HG03521 (cell line): ENCODE results near the gene WNT1.

ENCODE experiments used
- ATAC-seq: cut with Tn5 transposase; IDR thresholded peaks from one replicate; pipeline ENCODE4 v1.9.1; 2021; ENCODE audit warnings: mild to moderate bottlenecking, moderate library complexity; ENCODE audit not compliant: unreplicated experiment

WNT1 gene

DNA sequence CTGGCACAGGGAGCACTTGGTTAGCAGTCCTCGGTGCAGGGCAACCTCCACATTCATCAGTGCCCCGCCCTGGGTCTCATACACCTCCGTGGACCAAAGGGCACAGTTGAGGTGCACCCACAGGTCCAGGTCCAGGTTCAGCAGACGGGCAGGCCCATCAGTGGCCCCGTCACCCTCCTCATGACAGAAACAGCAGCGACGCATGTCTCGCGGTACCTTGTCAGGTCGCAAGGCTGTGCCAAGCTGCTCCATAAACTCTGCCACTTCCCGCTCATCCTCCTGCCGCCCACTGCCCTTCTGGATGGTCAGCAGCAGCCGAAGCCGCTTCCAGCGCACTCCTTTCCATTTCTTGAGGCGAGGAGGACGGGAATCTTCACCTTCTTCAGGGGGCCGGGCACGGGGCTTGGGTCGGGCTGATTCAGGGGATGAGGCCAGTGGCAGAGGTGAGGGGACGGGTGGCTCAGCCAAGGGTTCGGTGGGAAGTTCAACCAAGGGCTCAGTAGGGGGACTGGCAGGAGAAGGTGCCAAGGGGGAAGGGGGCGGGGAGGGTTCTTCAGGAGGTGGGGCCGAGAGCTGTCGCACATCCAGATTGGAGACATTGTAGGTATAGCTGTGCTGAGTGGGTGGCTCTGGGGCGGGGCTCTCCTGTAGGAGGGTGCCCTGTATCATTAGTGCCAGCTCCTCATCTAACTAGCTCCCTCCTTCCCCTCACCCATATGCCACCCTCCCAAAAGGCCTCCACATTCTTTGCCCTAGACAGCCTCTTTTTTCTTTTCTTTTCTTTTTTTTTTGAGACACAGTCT is 48.8 kb downstream of the WNT1 start:
- no peak for ATAC-seq

DNA sequence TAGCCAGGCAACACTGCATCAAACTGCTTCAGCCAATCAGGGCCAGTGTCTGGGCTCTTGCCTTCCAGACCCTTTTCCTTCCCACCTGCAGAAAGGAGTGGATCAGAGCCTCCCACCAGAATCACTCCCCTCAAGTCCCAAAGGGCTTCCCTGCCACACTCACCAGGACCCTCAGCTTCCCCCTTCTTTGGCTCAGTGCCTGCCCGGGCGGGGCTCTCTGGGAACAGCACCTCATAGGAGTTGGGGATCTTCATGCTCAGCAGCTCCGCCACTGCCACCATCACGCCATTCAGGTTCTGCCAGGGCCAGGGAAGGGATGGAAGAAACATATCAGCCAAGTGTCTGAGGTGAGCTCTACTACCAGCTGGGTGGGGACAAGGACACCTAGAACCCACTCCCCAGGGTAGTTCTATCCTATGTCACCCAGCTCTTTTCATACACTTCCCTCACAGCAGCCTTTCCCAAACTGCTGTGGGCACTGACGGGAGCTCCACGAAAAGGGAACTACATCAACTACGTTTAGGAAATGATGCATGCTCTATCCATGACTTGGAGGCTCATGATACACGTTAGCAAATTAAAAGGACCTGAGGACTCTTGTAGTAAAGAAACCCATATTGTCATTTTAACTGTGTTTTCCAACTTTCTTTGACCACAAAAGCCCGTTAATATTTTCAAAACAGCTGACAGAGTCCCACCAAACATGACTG is 49.9 kb downstream of the WNT1 start:
- no peak for ATAC-seq

GRCh38 chr12:49028666-49029275 is 50.6 kb downstream of the WNT1 start:
- no peak for ATAC-seq

DNA sequence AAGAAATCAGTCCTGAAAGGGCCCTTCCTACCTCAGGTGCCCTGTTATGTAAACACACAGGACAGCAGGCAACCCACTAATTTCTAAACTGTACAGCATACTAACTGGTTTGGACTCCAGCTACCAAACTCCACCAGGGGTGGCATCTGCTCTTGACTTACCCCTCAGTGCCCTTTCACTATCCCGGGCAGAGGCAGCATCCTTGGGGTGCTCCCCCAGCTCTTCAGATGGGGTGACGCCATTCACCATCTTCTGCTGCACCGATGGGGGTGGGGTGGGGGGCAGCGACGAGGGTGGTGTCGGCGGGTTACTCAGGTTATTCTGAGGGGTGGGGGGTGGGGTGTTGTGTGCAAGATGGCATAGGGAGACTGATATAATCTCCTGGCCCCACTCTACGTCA is 52.0 kb downstream of the WNT1 start:
- no peak for ATAC-seq

DNA sequence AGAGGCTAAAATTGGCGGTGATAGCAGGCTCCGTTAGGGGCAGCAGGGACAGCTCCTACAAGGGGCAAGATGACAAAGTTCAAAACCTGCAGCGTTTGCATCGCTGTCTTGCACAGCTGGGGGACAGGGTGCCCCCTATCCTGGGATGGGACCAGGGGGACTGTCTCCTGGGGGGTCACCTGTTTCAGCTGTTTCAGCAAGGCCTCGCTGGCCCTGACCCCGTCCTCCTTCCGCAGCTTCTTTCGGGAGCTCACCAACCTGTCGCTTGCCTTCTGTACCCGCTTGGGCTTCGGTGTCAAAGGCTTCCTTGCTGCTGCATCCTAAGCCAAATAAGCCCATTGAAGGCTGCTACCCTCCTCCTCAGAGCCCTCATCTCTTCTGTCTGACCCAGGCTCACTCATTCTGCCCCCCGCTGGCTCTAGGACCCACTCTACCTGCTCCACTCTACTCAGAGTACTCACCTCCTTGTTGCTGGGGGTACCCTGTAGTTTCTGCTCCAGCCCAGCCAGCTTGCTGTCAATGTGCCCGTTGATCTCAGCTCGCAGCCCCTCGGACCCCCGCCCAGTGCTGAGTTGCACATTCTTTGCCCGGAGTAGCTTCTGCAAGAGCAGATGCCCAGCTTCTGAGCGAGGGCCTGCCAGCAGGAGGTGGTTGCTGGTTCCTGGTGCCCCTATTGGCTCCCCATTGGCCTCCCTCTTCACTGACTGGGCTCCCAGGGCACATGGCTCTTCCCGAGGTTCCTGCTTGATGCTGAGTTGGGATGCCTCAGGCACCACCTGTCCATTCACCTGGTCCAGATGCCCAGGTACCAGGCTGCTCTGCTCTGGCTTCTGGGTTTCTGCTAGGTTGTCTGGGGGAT is 52.8 kb downstream of the WNT1 start:
- no peak for ATAC-seq

DNA sequence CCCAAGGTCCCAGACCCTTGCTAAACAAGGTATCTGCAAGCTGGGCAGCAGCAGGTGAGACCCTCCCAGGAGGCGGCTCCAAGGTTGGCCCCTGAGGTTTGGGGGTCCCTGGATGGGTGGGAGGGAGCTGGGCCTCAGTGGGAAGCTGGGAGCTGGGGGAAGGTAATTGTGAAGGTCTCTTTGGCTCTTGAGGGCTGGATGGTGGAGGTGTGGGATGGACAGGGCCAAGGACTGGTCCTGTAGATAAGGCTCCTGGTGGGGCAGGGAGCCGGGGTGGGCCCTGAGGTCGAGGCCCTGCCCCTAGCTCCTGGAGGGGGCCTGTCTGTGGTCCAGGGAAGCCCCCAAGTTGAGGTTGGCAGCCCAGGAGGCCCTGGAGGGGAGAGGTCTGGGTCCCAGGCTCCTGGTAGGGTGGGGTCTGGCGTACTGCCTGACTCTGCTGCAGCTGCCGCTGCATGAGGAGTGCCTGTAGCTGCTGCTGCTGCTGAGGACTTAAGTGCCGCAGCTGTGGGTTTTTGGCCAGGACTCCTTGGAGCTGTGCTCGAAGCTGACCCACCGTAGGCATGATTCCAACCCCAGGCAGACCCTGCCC is 53.5 kb downstream of the WNT1 start:
- no peak for ATAC-seq
